H1 (cell line): Measurements from ENCODE around the gene TMEM151B. TPM values are rescaled to one million over a fixed set of nuclear protein-coding genes. Genes with fewer than 3 reads are reported as not detected.

Experiments
- ASH2L ChIP-seq: fragments of 200-600, 300-600 bp; sonication (generic); IDR thresholded peaks from one replicate; pipeline ENCODE4 v1.7.1; 2017; ENCODE audit warnings: low read length
- PHF8 ChIP-seq: fragments of 200-600 bp; sonication (generic); conservative IDR thresholded peaks from 2 replicates; pipeline ENCODE4 v1.7.1; 2012; ENCODE audit warnings: low read depth, mild to moderate bottlenecking, inconsistent platforms, low read length, moderate library complexity
- SUZ12 ChIP-seq: fragments of 200-600 bp; sonication (generic); IDR thresholded peaks from 2 replicates; pipeline ENCODE4 v1.6.1; 2012; ENCODE audit warnings: mild to moderate bottlenecking, inconsistent platforms, low read length, moderate library complexity, mixed read lengths
- TEAD4 ChIP-seq: IDR thresholded peaks from 2 replicates; pipeline ENCODE4 v1.6.1; 2012; ENCODE audit warnings: low read depth, low read length, inconsistent platforms, mixed read lengths
- YY1 ChIP-seq: IDR thresholded peaks from 2 replicates; pipeline ENCODE4 v1.6.1; 2011; ENCODE audit warnings: low read depth, mild to moderate bottlenecking, low read length
- polyA plus RNA-seq, 7 experiments: library from polyadenylated mRNA; depleted of rRNA in 3 of 7; stranded (reverse) in 5 of 7; unstranded in 2 of 7; fragments of >200 nt in 5 of 7; fragments of 200-250 nt in 2 of 7; gene quantifications; 1 replicate in 5 of 7; 2 replicates in 1 of 7; 4 replicates in 1 of 7; pipeline versions ENCODE4 v1.2.1 to v1.2.3, GENCODE V29; 2011 to 2013; ENCODE audit warnings: missing spikeins in 2 of 7, mixed read lengths in 2 of 7
- total RNA-seq: library from RNA; stranded (reverse); fragmentation: NEBNext Ultra II Directional; extraction: Animal tissue kit (Norgen Biotek cat#: 25700); gene quantifications from 2 replicates; pipeline ENCODE4 v1.2.1, GENCODE V29; 2021

TMEM151B gene
- total and polyA plus RNA-seq, 2 of the 8 experiments (the other 6 are each of a cell fraction or from before 2014, with no cell fraction given) = 8.0 to 15.5 TPM

DNA sequence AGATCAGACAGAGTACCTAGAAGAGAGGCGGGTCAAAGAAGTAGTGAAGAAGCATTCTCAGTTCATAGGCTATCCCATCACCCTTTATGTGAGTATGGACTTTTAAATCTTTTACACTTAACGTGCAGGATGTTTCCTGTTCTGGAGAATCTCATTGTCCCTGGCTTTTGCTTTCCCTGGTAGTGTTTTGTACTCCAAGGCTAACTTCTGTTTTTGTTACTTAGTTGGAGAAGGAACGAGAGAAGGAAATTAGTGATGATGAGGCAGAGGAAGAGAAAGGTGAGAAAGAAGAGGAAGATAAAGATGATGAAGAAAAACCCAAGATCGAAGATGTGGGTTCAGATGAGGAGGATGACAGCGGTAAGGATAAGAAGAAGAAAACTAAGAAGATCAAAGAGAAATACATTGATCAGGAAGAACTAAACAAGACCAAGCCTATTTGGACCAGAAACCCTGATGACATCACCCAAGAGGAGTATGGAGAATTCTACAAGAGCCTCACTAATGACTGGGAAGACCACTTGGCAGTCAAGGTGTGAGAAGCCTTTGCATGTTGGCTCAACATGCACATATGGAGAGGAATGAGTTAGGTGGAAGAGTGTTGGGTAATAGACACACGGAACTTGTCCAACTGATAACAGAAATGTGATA, 20.1 kb upstream of the TMEM151B start (continued):
- TF ChIP-seq TEAD4 (no peak), PHF8 (no peak), ASH2L (no peak), YY1 (no peak), SUZ12 (no peak)
